ENCODE measurements around the gene SF3A1.

The SF3A1 gene

DNA sequence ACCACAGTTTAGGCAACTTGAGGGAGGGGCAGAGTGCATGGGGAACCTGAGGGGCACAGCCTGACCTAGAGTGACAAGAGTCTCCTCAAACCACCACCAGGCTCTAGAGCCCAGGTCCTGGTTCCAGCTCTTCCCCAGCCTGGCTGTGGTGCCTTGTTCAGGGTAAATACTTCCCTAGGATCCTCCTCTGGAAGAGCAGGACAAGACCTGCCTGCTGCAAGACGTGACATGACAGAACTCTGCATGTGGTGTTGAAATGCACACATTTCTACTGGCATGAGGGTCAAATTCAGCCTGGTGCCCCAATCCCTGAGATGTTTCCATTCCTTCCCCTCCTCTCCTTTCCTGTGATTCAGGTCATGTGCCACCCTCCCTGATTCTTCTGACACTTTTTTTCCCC is 43.5 kb upstream of the SF3A1 start:
- DNase-seq (ENCODE audit: low read depth) = no peak
- TF ChIP-seq, protein P1, sequence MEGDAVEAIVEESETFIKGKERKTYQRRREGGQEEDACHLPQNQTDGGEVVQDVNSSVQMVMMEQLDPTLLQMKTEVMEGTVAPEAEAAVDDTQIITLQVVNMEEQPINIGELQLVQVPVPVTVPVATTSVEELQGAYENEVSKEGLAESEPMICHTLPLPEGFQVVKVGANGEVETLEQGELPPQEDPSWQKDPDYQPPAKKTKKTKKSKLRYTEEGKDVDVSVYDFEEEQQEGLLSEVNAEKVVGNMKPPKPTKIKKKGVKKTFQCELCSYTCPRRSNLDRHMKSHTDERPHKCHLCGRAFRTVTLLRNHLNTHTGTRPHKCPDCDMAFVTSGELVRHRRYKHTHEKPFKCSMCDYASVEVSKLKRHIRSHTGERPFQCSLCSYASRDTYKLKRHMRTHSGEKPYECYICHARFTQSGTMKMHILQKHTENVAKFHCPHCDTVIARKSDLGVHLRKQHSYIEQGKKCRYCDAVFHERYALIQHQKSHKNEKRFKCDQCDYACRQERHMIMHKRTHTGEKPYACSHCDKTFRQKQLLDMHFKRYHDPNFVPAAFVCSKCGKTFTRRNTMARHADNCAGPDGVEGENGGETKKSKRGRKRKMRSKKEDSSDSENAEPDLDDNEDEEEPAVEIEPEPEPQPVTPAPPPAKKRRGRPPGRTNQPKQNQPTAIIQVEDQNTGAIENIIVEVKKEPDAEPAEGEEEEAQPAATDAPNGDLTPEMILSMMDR (IDR thresholded peaks at IDR 0.05; ENCODE audit: control insufficient read depth, extremely low read depth, insufficient read depth) = no peak

GRCh38 chr22:30399718-30400117 is 43.0 kb upstream of the SF3A1 start:
- DNase-seq (ENCODE audit: low read depth) = no peak
- no peak overlapping the region for H3K4me3 ChIP-seq (ENCODE audit: low read depth, low read length)
- TF ChIP-seq, protein P1 (IDR thresholded peaks at IDR 0.05; ENCODE audit: control insufficient read depth, extremely low read depth, insufficient read depth) = no peak

More for the DNA sequence above, 43.5 kb upstream of the SF3A1 start:
- no peak overlapping the region for H3K4me3 ChIP-seq (ENCODE audit: low read depth, low read length)

DNA sequence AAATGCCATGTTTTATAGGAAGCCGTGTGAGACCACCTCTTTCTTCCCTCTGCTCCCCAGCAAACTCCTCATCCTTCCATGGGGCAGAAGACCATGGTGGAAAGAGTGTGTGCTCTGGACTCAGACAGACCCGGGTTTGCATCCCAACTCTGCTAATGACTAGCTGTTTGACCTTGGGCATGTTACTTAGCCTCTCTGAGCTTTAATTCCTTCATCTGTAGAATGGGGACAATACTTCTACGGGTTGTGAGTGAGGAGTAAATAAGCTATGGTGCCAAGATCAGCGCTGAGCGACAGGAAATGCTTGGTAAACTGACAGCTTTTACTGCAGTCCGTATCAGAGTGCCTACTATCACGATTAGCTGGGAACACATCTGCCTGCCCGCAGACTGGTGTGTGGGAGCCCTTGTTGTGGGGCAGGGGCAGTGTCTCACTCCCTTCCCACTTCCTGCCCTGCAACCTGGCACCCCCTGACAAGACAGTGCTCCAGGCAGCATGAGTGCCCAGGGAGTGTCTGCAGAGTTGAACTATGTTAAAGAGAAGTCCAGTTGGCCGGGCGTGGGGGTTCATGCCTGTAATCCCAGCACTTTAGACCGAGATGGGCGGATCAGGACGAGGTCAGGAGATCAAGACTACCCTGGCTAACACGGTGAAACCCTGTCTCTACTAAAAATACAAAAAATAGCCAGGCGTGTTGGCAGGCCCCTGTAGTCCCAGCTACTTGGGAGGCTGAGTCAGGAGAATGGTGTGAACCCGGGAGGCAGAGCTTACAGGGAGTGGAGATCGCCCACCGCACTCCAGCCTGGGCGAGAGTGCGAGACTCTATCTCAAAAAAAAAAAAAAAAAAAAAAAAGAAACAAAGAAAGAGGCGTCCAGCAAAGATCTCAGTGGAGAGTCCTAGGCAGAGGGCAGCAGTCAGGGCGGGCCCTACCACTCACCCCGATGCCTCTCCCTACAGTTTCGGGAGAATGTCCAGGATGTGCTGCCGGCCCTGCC is 42.3 kb upstream of the SF3A1 start:
- no peak for DNase-seq (ENCODE audit: low read depth)
- TF ChIP-seq, protein P1 (IDR thresholded peaks at IDR 0.05; ENCODE audit: control insufficient read depth, extremely low read depth, insufficient read depth) = no peak
- H3K4me3 ChIP-seq (ENCODE audit: low read depth, low read length) = no peak overlapping the region

DNA sequence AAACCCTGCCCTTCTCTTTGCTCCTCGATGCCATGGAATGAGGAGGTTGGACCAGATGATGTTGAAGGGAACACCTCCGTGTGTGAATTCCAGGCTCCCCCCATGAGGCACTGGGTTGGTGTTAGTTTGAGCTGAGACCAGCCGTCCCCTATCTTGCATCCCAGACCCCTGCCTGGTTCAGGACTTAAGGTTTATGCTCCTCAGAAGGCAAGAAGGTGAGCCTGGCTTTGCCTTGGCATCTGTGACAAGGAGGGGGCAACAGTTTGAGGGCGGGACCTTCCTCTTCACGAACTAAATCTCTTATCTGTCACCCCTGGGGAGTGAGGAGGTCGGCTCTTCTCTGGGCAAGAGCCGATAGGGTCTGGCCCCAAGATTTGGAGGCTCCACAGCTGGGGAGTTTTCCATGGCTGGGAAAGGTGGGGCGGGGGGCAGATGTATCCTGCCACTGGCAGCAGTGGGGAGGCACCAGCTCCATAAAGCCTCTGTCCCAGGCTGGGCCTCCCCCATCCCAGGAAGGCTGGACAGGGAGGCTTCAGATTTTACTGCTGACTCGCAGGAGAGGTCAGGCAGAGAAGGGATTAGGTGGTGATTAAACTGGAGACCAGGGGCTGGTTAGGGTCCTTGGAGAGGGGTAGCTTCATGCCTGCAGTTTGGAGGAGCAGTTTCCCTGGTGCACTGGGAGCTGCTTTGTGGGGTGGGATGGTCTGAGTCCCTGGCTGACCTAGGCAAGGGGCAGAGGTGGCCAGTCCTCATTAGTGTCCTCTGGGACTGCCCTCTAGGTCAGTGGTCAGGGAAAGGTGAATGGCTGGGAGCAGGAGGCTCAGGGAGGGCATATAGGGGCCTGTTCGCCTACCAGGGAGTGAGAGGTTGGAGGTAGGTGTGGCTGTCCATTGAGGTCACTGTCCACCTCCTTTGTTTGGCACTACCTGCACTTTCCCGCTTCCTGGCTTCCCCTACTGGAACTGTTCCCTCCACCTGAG is 41.3 kb upstream of the SF3A1 start:
- DNase-seq (ENCODE audit: low read depth) = no peak
- H3K4me3 ChIP-seq (ENCODE audit: low read depth, low read length) = peak overlapping the region; percentile 64
- TF ChIP-seq, protein P1 (IDR thresholded peaks at IDR 0.05; ENCODE audit: control insufficient read depth, extremely low read depth, insufficient read depth) = no peak

GRCh38 chr22:30396871-30397655 is 40.4 kb upstream of the SF3A1 start, which contains the start of gene SEC14L2:
Gene SEC14L2, plus strand, starts transcription at chr22:30397018. Its CDS starts 99 bp downstream, at chr22:30397117.
- DNase-seq (ENCODE audit: low read depth) = no peak
- TF ChIP-seq, protein P1 (IDR thresholded peaks at IDR 0.05; ENCODE audit: control insufficient read depth, extremely low read depth, insufficient read depth) = no peak

DNA sequence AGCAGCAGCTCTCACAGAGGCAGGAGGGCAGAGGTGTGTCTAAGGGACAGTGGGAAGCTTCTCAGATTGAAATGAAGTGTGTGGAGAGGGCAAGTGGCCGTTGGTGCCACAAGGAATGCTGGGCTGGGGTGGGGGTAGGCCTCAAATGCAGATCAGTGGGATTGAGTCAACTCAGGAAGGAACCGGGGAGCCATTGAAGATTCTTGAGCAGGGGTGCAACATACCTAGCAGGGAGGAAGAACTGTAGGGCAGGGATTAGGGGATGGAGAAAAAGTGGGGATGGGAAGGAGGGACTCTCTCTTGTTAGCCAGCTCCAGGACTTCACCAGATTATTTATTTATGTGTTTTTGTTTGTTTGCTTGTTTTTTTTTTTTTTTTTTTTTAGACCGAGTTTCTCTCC is 37.2 kb upstream of the SF3A1 start:
- no peak overlapping the region for H3K4me3 ChIP-seq (ENCODE audit: low read depth, low read length)
- no peak for DNase-seq (ENCODE audit: low read depth)
- TF ChIP-seq, protein P1 (IDR thresholded peaks at IDR 0.05; ENCODE audit: control insufficient read depth, extremely low read depth, insufficient read depth) = no peak

More at GRCh38 chr22:30396871-30397655, 40.4 kb upstream of the SF3A1 start, which contains the start of gene SEC14L2:
- peak within 1 kb of the TSS; percentile 64 for H3K4me3 ChIP-seq (ENCODE audit: low read depth, low read length)

Measured in LNCaP clone FGC (cell line).